Hepatocyte (in vitro differentiated cells): ENCODE results near the gene ARID3A.

Source experiments
- CTCF ChIP-seq: fragments of 200-600 bp; sonication (generic); IDR thresholded peaks from 2 replicates; pipeline ENCODE4 v1.5.1; 2016; ENCODE audit warnings: antibody characterized with exemption, mild to moderate bottlenecking; ENCODE audit not compliant: poor library complexity
- EZH2 ChIP-seq: fragments of 200-600 bp; sonication (generic); IDR thresholded peaks from 2 replicates; pipeline ENCODE4 v1.6.1; 2016; ENCODE audit warnings: antibody characterized with exemption, mild to moderate bottlenecking, borderline replicate concordance
- EZH2phosphoT487 ChIP-seq: fragments of 200-600 bp; sonication (generic); IDR thresholded peaks from one replicate; pipeline ENCODE4 v1.6.1; 2018; ENCODE audit warnings: antibody characterized with exemption, mild to moderate bottlenecking, low read depth, moderate library complexity; ENCODE audit not compliant: unreplicated experiment, severe bottlenecking

- TF ChIP-seq CTCF (no peak), EZH2 (no peak), EZH2phosphoT487 (no peak)
Measured at GRCh38 chr19:990746-991145, 64.9 kb downstream of the ARID3A start.
